ENCODE results near the gene RSKR. TPM values are rescaled to one million over a fixed set of nuclear protein-coding genes. Genes with fewer than 3 reads are reported as not detected.
A peak's percentile ranks its signal among the peaks of the same experiment; 100 is the strongest.

RSKR gene
- total RNA-seq, 1 experiment from 2014 or later = 17.2 TPM

GRCh38 chr17:28644787-28645575 is 31.0 kb upstream of the RSKR start, which contains the start of gene BLTP2:
TSS of gene BLTP2 (minus strand) at chr17:28645158. CDS start at chr17:28645056, 102 bp downstream.
- POLR2A ChIA-PET = interaction anchor here (0.9 to 1.2 kb wide), 2 partner anchors 17 to 74 kb away, joined by 4 to 6 read pairs; partner anchors contain the start of genes RPL23A, SDF2 and SUPT6H
- no peak for TF ChIP-seq CTCF (IDR thresholded peaks at IDR 0.05)
- peak; percentile 92 for TF ChIP-seq POLR2AphosphoS5 (IDR thresholded peaks at IDR 0.05; ENCODE audit: low read depth, low read length)
- TF ChIP-seq SIN3A (IDR thresholded peaks at IDR 0.05; ENCODE audit: borderline replicate concordance, insufficient read depth, low read depth, low read length) = peak; percentile 87; the same call in 1 of the 2 replicates
- TF ChIP-seq REST (IDR thresholded peaks at IDR 0.05; ENCODE audit: insufficient read depth in 1 of 2, low read depth in 2 of 2, low read length in 1 of 2) = 0 out of 4 replicates have a peak, but pooled peaks of 1 of the 2 experiments have one; percentile 31
- CTCF ChIA-PET = interaction anchor here (0.7 to 0.8 kb wide), 2 partner anchors 18 to 32 kb away, joined by 3 to 4 read pairs; no protein-coding TSS in a partner anchor
- peak within 1 kb of the TSS; percentile 96 for H3K27ac ChIP-seq (ENCODE audit: low read length)
- peak; percentile 65 for DNase-seq (ENCODE audit: low read depth, low spot score)
- H3K4me3 ChIP-seq (ENCODE audit: low read depth in 2 of 2, low read length in 2 of 2) = peak within 1 kb of the TSS; percentile 90 to 97
- no peaks in the 10 kb centered on the region for H3K27me3 ChIP-seq (ENCODE audit: control insufficient read depth, insufficient read depth, low read length)
- intact Hi-C loops (cut with micrococcal nuclease; ENCODE audit: unreplicated experiment) = no loop called here
- no TSS peak for BruUV-seq (replicated peaks)
- in situ Hi-C loops (cut with HindIII; ENCODE audit: low pct_unique_long_range_greater_than_20kb, low sequenced_read_pairs) = no loop called here
- peak; percentile 98 for ATAC-seq
- H3K9me3 ChIP-seq (ENCODE audit: control insufficient read depth, insufficient read depth, low read depth, low read length) = no peaks in the 10 kb centered on the region
- peaks cover 34% of the 10 kb centered on the region for H3K36me3 ChIP-seq (ENCODE audit: control insufficient read depth, insufficient read depth, low read length)
- peaks cover 28% of the 10 kb centered on the region for H3K4me1 ChIP-seq (ENCODE audit: control insufficient read depth, insufficient read depth, low read length)

GRCh38 chr17:28643983-28644786 is 30.2 kb upstream of the RSKR start:
- Histone ChIP-seq H3K27me3 (ENCODE audit: control insufficient read depth, insufficient read depth, low read length) (no peaks in the 10 kb centered on the region), H3K9me3 (ENCODE audit: control insufficient read depth, insufficient read depth, low read depth, low read length) (no peaks in the 10 kb centered on the region), H3K4me1 (ENCODE audit: control insufficient read depth, insufficient read depth, low read length) (peaks cover 28% of the 10 kb centered on the region), H3K27ac (ENCODE audit: low read length) (peak overlapping the region; percentile 92), H3K4me3 (ENCODE audit: low read depth in 2 of 2, low read length in 2 of 2) (peak overlapping the region; percentile 90 to 97), H3K36me3 (ENCODE audit: control insufficient read depth, insufficient read depth, low read length) (peaks cover 39% of the 10 kb centered on the region)
- ChIA-PET POLR2A (interaction anchor here (0.5 to 1.2 kb wide), 3 partner anchors 75 to 103 kb away, joined by 3 to 4 read pairs (median 3); partner anchors contain the start of gene RPL23A), CTCF (interaction anchor here (0.7 to 0.8 kb wide), 3 partner anchors 17 to 32 kb away, joined by 3 to 4 read pairs (median 4); partner anchors contain the start of gene SDF2)
- ATAC-seq = peak; percentile 22; the same call in 1 of the 2 replicates
- no peak for DNase-seq (ENCODE audit: low read depth, low spot score)
- BruUV-seq (replicated peaks) = no TSS peak
- intact Hi-C loops (cut with micrococcal nuclease; ENCODE audit: unreplicated experiment) (no loop called here), in situ Hi-C loops (cut with HindIII; ENCODE audit: low pct_unique_long_range_greater_than_20kb, low sequenced_read_pairs) (no loop called here)
- TF ChIP-seq REST (IDR thresholded peaks at IDR 0.05; ENCODE audit: insufficient read depth in 1 of 2, low read depth in 2 of 2, low read length in 1 of 2) (no peak), POLR2AphosphoS5 (IDR thresholded peaks at IDR 0.05; ENCODE audit: low read depth, low read length) (no peak), CTCF (IDR thresholded peaks at IDR 0.05) (peak; percentile 67), SIN3A (IDR thresholded peaks at IDR 0.05; ENCODE audit: borderline replicate concordance, insufficient read depth, low read depth, low read length) (no peak), TCF7L2 (IDR thresholded peaks at IDR 0.05; ENCODE audit: low read depth, low read length) (no peak)
